Stimulated activated CD8-positive, alpha-beta memory T cell treated with anti-CD3 and anti-CD28 coated beads, Interleukin-12 subunit alpha, Interleukin-12 subunit beta, amount 100 ng/mL, for 24 hours (primary cell): ENCODE results near the gene BBX.

Experiments
- DNase-seq: peaks from one replicate; pipeline ENCODE4 v3.0.0-alpha.2; 2020; ENCODE audit errors: extremely low read depth

Gene BBX

GRCh38 chr3:107599772-107600145, 77.0 kb downstream of the BBX start:
- DNase-seq: no peak

- no peak for DNase-seq
Observed at GRCh38 chr3:107600780-107601179, 78.0 kb downstream of the BBX start.

GRCh38 chr3:107604057-107604822, 81.5 kb downstream of the BBX start:
- DNase-seq: no peak

GRCh38 chr3:107611775-107612469, 89.2 kb downstream of the BBX start:
- no peak for DNase-seq

GRCh38 chr3:107612664-107613084, 89.9 kb downstream of the BBX start:
- no peak for DNase-seq

- DNase-seq: no peak
Observed at GRCh38 chr3:107619549-107619948, 96.8 kb downstream of the BBX start.

- no peak for DNase-seq
Observed at GRCh38 chr3:107620534-107620933, 97.8 kb downstream of the BBX start.

GRCh38 chr3:107621465-107621864, 98.7 kb downstream of the BBX start:
- DNase-seq: no peak

GRCh38 chr3:107627962-107628542, 105.3 kb downstream of the BBX start:
- no peak for DNase-seq

- DNase-seq: no peak
Observed at GRCh38 chr3:107629566-107629965, 106.8 kb downstream of the BBX start.

- DNase-seq: no peak
Observed at GRCh38 chr3:107630779-107631178, 108.0 kb downstream of the BBX start.

- DNase-seq: no peak
Observed at GRCh38 chr3:107632576-107632975, 109.8 kb downstream of the BBX start.

- DNase-seq: no peak
Observed at GRCh38 chr3:107633327-107634098, 110.8 kb downstream of the BBX start.

GRCh38 chr3:107634099-107634489, 111.3 kb downstream of the BBX start:
- DNase-seq: no peak

GRCh38 chr3:107637416-107638183, 114.8 kb downstream of the BBX start:
- no peak for DNase-seq

- no peak for DNase-seq
Observed at GRCh38 chr3:107641572-107642307, 119.0 kb downstream of the BBX start.

GRCh38 chr3:107643038-107643883, 120.5 kb downstream of the BBX start:
- no peak for DNase-seq

- no peak for DNase-seq
Observed at GRCh38 chr3:107644631-107645030, 121.9 kb downstream of the BBX start.

- no peak for DNase-seq
Observed at GRCh38 chr3:107650788-107651187, 128.0 kb downstream of the BBX start.

- DNase-seq: no peak
Observed at GRCh38 chr3:107651782-107652181, 129.0 kb downstream of the BBX start.
